GM12892 (cell line): ENCODE data around the gene SLC41A3.

Experiments
- POLR2A ChIP-seq: IDR thresholded peaks from 2 replicates; pipeline ENCODE4 v1.6.1; 2011; ENCODE audit warnings: low read depth, low read length, control low read depth
- POLR2AphosphoS5 ChIP-seq: IDR thresholded peaks from 2 replicates; pipeline ENCODE4 v1.6.1; 2011; ENCODE audit warnings: low read depth, low read length, control low read depth
- TAF1 ChIP-seq: IDR thresholded peaks from 2 replicates; pipeline ENCODE4 v1.6.1; 2011; ENCODE audit warnings: low read depth, mild to moderate bottlenecking, control low read depth, low read length, borderline replicate concordance

DNA sequence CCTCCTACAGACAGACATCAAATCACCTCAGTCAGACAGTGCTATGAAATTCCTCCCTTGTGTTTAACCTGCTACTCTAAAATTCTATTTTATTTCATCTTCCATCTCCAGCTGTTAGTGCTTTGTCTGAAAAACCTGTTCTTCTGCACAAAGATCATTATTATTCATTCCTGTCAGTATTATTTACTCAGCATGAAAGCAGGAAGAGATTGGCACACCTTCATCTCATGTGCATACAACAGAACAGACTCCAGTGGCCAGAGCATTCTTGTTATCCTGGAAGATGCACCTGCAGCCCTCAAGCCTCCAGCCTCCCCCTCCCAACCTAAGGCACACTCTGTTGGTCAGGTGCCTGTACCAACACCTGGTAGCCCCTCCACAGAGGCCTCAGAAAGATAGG, 116.8 kb downstream of the SLC41A3 start:
- TF ChIP-seq POLR2A (no peak), POLR2AphosphoS5 (no peak), TAF1 (no peak)
